Tibial artery (tissue), 4 donors: ENCODE results near the gene SEC16B.

Experiments
- DNase-seq, 2 donors: peaks; one replicate each; pipeline ENCODE4 v3.0.0-alpha.2; 2019
- H3K27ac ChIP-seq, 2 donors: fragments of 200-600 bp; sonication (generic) in 1 of 2; 1 replicate in 1 of 2; 2 replicates in 1 of 2; pipeline ENCODE4 v1.5.1; 2018 to 2019; ENCODE audit warnings: mild to moderate bottlenecking in 1 of 2
- H3K27me3 ChIP-seq, 2 donors: fragments of 200-600 bp; sonication (generic) in 1 of 2; one replicate each; pipeline versions ENCODE4 v1.5.1 to v1.6.0; 2016 to 2019
- H3K36me3 ChIP-seq, 3 donors: fragments of 200-600 bp; sonication (generic) in 2 of 3; one replicate each; pipeline ENCODE4 v1.5.1; 2016 to 2019; ENCODE audit warnings: mild to moderate bottlenecking in 2 of 3
- H3K4me1 ChIP-seq, 4 donors: fragments of 200-600 bp; sonication (generic) in 2 of 4; 1 replicate in 3 of 4; 2 replicates in 1 of 4; pipeline ENCODE4 v1.5.1; 2016 to 2019
- H3K4me3 ChIP-seq, 2 donors: fragments of 200-600 bp; sonication (generic) in 1 of 2; 1 replicate in 1 of 2; 2 replicates in 1 of 2; pipeline ENCODE4 v1.5.1; 2018 to 2019; ENCODE audit warnings: mild to moderate bottlenecking in 2 of 2
- H3K9me3 ChIP-seq, 3 donors: fragments of 200-600 bp; sonication (generic) in 1 of 3; one replicate each; pipeline ENCODE4 v1.5.1; 2016 to 2019
- intact Hi-C: fragments of 100-400 bp; cut with DNase I; formaldehyde crosslinking; loops from one replicate; pipeline ENCODE4 v1.15.0; 2023; ENCODE audit warnings: low total_unique reads
- TF ChIP-seq, protein P1 (sequence below), 2 experiments: fragments of 200-600 bp in 1 of 2; fragments of 450-650 bp in 1 of 2; IDR thresholded peaks; one replicate each; pipeline ENCODE4 v1.5.1; 2017 to 2019; ENCODE audit warnings: antibody characterized with exemption in 2 of 2, mild to moderate bottlenecking in 1 of 2, moderate library complexity in 1 of 2

SEC16B gene

DNA sequence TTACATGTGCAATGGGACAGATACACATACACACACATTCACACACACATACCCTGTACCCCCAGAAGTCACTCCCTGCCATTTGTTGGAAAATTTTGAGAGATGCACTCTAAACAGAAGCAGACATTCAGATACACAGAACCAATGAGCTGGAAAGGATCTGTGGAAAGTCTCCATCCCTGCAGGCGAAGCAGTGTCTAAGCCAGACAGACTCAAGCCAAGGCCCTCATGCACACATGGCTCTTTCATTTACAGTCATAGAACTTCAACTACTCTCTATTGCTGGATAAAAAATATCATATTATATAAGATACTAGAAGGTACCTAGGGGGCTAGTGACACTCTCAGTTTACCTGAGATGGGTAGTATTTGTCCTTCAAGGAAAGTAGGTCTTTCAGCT lies 7.3 kb upstream of the SEC16B start:
- H3K27me3 ChIP-seq: no peaks in the 10 kb centered on the region
- TF ChIP-seq, protein P1, sequence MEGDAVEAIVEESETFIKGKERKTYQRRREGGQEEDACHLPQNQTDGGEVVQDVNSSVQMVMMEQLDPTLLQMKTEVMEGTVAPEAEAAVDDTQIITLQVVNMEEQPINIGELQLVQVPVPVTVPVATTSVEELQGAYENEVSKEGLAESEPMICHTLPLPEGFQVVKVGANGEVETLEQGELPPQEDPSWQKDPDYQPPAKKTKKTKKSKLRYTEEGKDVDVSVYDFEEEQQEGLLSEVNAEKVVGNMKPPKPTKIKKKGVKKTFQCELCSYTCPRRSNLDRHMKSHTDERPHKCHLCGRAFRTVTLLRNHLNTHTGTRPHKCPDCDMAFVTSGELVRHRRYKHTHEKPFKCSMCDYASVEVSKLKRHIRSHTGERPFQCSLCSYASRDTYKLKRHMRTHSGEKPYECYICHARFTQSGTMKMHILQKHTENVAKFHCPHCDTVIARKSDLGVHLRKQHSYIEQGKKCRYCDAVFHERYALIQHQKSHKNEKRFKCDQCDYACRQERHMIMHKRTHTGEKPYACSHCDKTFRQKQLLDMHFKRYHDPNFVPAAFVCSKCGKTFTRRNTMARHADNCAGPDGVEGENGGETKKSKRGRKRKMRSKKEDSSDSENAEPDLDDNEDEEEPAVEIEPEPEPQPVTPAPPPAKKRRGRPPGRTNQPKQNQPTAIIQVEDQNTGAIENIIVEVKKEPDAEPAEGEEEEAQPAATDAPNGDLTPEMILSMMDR (IDR thresholded peaks at IDR 0.05): no peak
- intact Hi-C loops: no loop called here
- DNase-seq: no peak
- H3K27ac ChIP-seq: no peak overlapping the region
- no peaks in the 10 kb centered on the region for H3K4me1 ChIP-seq
- no peaks in the 10 kb centered on the region for H3K9me3 ChIP-seq
- peaks cover 0 to 7% (median 0%) of the 10 kb centered on the region in 3 donors for H3K36me3 ChIP-seq
- H3K4me3 ChIP-seq: no peak overlapping the region

DNA sequence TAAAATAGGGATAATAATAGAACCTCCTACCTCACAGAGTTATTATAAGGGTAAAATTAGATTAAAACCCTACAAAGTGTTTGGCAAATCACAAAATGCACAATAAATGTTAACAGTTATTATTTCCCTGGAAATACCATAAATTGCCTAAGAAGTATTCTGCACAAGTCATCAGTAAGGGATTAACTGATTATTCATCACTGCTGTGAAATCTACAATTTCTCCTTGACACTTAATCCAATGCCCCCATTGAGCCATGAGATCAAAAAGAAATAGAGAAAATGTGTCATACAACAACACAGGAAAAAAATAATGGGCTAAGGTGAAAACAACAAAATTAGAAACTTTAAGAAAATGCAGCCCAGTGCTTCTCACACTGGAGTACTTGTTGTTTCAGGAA lies 6.7 kb upstream of the SEC16B start:
- Histone ChIP-seq H3K27me3 (no peaks in the 10 kb centered on the region), H3K27ac (no peak overlapping the region), H3K36me3 (peaks cover 0 to 7% (median 0%) of the 10 kb centered on the region in 3 donors), H3K9me3 (no peaks in the 10 kb centered on the region), H3K4me1 (no peaks in the 10 kb centered on the region), H3K4me3 (no peak overlapping the region)
- TF ChIP-seq, protein P1 (IDR thresholded peaks at IDR 0.05): no peak
- intact Hi-C loops: no loop called here
- DNase-seq: no peak

DNA sequence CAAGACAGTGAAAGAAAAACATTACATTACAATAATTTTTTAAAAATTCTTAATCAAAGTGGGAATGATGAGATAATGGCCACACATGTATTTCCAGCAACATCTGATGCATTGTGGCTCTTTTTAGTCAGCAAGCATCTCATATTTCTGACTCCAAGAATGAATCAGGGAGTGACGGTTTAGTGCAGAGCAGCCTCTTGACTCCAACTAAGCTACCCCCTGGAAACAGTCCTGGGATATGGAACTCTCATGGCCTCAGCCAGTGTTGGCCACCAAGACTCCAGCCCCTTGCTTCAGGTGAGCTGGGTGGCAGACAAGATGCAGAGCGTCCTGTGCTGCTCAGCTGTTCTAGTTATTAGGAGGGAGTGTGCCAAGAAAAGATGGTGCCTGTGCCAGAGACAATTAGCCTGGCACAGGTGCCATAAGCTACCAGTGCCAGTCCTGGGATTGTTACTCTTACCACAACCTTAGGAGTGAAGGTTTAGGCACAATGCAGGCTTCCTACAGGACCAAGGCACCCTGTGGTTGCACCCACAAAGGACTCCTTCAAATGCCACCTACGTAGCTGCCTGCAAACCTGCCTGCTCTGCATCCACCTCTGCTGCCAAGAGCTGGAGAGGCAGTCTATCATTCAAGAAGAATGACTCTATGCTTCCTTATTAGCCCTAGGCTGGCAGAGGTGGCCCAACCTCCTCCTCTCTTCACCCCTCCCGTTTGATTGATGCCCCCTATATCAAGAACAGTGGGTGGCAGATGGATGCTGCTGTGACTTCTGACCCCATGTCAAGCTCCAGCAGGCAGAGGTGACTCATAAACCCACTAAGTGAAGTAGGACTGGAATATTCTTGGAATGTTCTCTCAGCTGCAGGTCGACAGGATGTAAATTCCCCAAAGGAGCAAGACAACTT lies 6.0 kb upstream of the SEC16B start:
- H3K36me3 ChIP-seq: peaks cover 0 to 7% (median 0%) of the 10 kb centered on the region in 3 donors
- H3K27me3 ChIP-seq: no peaks in the 10 kb centered on the region
- H3K4me3 ChIP-seq: no peak overlapping the region
- H3K4me1 ChIP-seq: no peaks in the 10 kb centered on the region
- intact Hi-C loops: no loop called here
- TF ChIP-seq, protein P1 (IDR thresholded peaks at IDR 0.05): no peak
- DNase-seq: no peak
- no peaks in the 10 kb centered on the region for H3K9me3 ChIP-seq
- no peak overlapping the region for H3K27ac ChIP-seq

DNA sequence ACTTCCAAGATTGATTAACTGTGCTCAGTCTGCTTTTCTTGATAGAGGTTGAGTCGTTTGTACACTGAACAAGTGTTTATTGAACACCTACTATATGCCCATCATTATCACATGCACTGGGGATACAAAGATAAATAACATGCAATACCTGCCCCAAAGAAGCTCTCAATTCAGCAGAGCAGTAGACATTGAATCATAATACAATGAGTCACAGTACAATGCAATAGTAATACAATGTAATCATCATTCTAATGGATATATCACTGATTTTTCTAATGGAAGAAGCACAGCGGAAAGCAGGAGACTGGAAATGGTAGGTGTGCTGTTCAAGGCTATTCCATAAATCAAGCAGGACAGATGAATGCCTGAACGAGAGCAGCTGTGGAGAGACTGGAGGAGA lies 3.7 kb upstream of the SEC16B start:
- intact Hi-C loops: no loop called here

DNA sequence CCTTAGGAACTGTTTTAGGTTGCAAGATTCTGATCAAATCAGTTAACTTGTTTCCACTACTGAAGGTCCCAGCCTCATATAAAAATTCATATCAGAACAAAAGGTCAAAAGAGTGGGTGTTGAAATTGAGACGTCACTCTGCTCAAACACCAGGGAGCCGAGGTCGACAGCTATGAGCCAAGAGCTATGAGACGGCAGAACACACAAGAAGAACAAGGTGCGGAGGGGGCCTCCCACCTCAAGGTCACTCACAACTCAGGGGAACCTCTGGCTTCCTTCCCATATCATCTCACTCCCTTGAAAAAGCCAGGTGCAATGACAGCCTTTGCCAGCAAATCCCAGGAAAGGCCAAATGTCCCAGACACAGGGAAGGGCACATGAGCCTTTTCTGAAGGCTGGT lies 749 bp downstream of the SEC16B start:
- TF ChIP-seq, protein P1 (IDR thresholded peaks at IDR 0.05): no peak
- Histone ChIP-seq H3K4me1 (no peaks in the 10 kb centered on the region), H3K27ac (no peak overlapping the region), H3K9me3 (no peaks in the 10 kb centered on the region), H3K4me3 (no peak overlapping the region), H3K27me3 (no peaks in the 10 kb centered on the region), H3K36me3 (peaks cover 18 to 48% (median 23%) of the 10 kb centered on the region in 3 donors)
- DNase-seq: no peak
- intact Hi-C loops: no loop called here

More for the DNA sequence above, 3.7 kb upstream of the SEC16B start:
- Histone ChIP-seq H3K27me3 (no peaks in the 10 kb centered on the region), H3K4me3 (no peak overlapping the region), H3K36me3 (peaks cover 0 to 10% (median 7%) of the 10 kb centered on the region in 3 donors), H3K4me1 (no peaks in the 10 kb centered on the region), H3K27ac (no peak overlapping the region), H3K9me3 (no peaks in the 10 kb centered on the region)
- DNase-seq: no peak
- TF ChIP-seq, protein P1 (IDR thresholded peaks at IDR 0.05): no peak
